ENCODE measurements around the gene PDZD4. TPM values are rescaled to one million over a fixed set of nuclear protein-coding genes. Genes with fewer than 3 reads are reported as not detected.

The PDZD4 gene
- total RNA-seq, 1 donor from 2014 or later = 7.7 TPM

DNA sequence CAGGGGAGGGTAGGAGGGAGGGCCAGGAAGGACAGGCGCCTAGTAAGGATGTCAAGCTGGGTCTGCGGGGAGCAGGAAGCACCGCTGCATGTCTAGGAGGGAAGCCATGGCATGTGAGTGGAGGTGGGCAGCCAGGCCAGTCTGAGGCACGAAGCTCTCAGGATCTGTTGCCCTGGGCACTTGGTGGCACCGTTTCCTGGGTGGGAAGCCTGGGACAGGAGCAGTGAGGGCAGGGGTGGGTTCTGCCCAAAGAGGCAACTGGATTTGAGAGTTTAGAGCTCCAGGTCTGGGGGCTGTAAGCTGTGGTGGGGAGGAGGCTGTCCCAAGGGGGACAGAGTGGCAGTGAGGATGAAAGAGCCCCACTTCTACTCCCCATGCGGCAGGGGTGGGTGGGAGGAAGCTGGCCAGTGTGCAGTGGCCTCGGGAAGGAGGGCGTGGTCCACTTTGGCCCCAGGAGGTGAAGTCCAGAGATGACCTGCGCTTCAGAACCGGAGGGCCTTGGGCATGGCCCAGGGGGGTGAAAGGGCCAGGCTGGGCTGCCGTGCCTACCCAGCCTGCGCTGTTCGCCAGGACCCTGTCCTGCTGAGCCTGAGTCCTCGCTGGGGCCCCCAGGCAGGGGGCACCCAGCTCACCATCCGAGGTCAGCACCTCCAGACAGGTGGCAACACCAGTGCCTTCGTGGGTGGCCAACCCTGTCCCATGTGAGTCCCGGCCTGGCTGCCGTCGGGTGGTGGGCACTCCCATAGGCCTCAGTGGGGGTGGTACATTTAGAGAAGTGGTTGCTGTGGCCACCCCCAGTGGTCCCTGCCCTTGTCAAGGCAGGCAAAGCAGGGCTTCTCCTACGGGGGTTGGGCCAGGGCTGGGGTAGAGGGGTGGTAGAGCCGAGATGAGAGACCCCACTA, 57.8 kb downstream of the PDZD4 start:
- no peak for DNase-seq (ENCODE audit: low spot score)

- DNase-seq (ENCODE audit: low spot score) = no peak
Observed at GRCh38 chrX:153771415-153772315, 58.7 kb downstream of the PDZD4 start.

DNA sequence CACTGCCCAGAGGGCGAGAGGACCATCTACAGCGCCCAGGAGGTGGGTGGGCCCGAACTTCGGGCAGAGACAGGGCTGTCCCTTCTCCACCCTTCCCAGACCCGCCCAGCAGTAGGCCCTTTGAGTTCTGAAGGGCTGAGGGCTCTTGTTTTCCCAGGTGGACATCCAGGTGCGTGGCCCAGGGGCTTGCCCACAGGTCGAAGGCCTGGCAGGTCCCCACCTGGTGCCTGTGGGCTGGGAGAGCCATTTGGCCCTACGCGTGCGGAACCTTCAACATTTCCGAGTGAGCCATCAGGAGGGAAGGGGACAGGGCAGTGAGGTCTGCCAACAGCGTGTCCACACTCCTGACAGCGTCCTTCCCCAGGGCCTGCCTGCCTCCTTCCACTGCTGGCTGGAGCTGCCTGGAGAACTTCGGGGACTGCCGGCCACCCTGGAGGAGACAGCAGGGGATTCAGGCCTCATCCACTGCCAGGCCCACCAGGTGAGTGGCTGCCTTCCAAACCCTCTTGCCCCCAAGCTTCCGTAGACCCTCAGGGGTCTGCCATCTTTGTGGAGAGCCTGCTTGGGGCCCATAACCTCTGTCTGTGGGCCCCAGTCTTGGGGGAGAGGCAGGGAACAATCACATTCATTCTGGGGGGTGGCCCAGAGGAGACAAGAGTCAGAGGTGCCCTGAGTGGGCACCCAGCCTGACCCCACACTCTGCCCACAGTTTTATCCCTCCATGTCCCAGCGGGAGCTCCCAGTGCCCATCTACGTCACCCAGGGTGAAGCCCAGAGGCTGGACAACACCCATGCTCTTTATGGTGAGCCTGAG, 59.5 kb downstream of the PDZD4 start:
- no peak for DNase-seq (ENCODE audit: low spot score)

DNA sequence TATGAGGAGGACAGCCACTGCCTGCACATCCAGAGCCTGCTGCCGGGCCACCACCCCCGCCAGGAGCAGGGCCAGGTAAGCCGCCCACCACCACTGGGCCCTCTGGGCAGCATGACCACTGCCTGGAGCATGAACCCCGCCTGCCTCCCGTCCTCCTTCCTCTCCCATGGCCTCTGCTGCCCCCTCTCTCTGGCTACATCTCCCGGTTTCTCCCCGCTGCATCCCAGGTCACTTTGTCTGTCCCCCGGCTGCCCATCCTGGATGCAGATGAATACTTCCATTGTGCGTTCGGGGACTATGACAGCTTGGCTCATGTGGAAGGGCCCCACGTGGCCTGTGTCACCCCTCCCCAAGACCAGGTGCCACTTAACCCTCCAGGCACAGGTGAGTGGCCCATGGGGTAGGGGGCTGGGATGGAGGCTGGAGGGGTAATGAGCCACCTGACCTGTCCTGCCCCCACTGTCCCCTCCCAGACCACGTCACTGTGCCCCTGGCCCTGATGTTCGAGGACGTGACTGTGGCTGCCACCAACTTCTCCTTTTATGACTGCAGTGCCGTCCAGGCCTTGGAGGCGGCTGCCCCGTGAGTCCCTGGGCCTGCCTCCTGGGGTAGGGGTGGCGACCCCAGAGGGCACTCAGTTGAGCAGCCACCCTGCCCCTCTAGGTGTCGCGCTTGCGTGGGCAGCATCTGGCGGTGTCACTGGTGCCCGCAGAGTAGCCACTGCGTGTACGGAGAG, 60.3 kb downstream of the PDZD4 start:
- DNase-seq (ENCODE audit: low spot score) = no peak

DNA sequence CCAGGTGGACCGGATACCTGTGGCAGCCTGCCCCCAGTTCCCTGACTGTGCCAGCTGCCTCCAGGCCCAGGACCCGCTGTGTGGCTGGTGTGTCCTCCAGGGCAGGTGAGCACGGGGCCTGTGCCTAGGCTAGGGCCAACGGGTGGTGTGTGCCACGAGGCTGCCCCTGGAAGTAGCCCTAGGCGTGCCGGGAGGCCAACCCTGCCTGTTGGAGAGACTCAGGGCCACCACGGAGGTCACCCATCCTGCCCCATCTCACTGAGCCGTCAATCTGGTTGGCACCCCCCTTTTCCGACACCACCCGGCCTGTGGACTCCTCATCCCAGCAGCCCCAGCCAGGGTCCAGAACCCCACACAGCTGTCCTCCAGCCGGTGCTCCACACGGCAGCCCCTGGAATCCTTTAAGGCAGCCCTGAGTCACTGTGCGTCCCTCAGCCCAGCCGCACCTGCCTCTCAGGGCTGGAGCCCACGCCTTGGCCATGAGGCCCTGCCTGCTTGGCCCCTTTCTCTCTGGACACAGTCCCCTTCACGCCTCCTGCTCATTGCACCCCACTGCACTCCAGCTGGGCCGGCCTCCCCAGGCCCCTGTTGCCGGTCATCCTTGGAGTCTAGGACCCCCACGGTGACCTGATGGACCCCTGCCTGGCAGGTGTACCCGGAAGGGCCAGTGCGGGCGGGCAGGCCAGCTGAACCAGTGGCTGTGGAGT, 61.0 kb downstream of the PDZD4 start:
- DNase-seq (ENCODE audit: low spot score) = no peak

DNA sequence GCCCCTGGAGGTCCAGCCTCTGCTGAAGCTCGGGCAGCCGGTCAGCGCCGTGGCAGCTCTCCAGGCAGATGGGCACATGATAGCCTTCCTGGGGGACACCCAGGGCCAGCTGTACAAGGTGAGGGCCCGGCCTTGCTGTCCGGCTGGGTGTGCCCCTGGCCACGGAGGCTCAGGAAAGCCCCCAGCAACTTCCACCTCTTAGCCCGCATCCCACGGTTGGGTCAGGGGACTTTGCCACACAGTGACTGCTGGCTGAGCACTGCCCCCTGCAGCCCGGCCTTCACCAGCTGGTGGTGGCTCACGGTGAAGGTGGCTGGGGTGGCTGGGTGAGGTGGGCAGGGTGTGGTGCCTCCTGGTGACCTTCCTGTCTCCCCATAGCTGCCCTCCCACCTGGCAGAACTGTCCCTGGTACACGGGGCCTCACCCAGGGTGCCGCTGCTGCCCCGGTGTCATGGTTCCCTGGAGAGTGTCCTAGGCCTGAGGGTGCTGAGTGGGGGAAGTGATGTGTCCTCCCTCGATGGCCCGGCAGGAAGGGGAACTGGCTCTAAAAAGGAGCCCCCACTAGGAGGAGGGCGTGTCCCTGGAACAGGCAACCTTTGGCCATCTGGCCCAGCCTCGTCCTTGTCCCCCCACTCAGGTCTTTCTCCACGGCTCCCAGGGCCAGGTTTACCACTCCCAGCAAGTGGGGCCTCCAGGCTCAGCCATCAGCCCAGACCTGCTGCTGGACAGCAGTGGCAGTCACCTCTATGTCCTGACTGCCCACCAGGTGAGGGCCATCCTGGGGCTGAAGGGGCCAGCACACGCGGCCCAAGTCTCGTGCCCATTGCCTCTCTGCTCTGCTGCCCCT, 61.8 kb downstream of the PDZD4 start:
- DNase-seq (ENCODE audit: low spot score) = no peak

DNA sequence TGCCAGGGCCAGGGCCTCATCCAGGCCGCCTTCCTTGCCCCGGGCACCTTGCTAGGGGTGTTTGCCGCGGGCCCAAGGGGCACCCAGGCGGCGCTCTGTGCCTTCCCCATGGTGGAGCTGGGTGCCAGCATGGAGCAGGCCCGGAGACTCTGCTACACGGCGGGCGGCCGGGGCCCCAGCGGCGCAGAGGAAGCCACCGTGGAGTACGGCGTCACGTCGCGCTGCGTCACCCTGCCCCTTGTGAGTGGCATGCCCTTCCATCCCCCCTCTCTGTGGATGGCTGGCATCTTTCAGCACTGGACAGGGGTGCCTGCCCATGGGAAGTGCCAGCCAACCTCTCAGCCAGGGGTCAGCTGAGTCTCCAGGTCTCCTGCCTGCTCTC, 62.7 kb downstream of the PDZD4 start:
- DNase-seq (ENCODE audit: low spot score) = no peak

GRCh38 chrX:153766871-153767673, 63.3 kb downstream of the PDZD4 start:
- no peak for DNase-seq (ENCODE audit: low spot score)

DNA sequence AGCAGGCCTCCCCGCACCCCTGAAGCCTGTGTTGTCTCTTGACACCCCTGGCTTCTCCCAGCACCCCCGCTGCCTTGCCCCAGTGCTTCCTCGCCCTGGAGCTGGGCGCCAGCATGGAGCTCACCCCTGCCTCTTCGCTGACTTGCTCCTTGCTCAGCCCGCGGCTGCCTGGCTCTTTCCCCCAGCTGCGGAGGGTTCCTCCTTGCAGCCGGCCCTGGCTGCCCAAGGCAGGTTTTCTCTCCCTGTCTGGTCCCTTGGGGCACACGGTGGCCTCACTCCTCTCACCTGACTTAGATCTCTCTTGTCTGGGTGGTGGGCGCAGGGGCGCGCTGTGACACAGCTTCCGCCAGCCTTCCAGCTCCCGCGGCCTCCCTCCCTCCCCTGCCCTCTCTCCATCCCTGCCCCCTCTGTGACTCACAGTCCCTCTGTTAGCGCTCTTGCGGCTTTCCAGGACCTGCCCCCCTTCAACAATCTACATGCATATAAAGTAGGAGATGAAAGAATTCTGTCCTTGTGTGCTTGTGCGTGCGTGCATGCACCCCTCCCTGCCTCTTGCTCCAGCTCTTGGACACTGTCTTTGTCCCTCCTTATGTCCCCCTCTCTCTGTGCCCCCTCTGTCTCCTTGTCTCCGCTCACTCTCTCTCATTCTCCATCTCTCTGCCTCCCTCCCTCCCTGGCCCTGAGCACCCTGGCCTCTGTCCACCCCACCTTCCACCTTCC, 64.1 kb downstream of the PDZD4 start:
- peak; percentile 77 for DNase-seq (ENCODE audit: low spot score)

DNA sequence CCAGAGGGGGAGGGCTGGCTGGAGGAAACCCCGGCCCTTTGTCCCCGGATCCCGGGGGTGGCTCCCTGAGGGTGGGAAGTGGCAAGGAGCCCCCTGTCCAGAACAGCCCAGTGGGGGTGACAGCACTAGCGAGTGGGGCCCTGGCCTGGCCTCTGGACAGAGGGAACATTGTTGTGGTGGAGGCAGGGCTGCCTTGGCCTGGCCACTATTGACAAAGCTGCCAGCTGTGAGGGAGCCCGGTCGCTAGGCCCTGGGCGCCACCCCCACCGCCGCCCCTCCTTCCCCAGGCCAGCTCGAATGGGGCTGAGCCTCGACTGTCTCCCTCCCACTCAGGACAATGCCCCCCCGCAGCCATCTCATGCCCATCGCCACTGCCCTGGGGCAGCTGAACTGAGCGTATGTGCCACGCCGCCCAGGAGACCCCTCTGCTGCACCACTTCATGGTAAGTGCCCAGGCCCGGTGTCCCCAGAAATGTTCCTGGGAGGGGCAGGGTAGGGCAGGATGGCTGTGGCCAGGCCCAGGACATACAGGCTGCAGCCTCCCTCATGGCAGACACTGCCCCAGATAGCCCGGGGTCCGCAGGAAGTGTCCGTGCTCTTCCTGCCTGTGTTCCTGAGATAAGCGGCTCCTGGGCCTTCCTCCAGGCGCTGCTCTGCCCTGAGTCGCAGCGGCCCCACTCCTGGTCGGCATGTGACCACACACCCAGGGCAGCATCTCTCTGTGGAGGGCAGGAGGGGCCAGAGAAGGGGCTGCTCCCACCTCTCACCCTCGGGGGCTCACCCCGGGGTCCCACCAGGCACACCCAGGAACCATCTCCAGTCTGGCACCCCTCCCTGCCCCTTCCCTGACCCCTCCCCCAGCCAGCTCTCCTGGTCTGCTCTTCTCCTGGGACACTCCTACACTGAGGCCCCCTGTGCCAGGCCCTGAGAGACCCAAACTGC, 64.9 kb downstream of the PDZD4 start:
- DNase-seq (ENCODE audit: low spot score) = peak; percentile 40

DNA sequence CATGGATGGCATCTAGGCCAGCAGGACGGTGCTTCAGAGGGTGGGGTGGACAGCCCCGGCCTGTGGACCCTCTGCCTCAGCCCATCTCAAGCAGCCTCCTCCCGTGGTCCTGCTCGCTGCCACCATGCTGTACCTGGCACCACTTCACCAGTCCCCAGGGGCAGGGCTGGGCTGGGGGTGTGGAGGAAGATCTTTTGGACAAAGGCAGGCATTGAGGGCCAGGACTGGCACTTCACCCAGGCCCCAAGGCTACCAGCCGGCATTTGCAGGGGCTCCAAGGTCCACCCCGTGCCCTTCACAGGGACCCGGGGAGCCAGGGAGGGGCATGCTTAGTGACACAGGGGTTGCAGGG, 65.6 kb downstream of the PDZD4 start:
- DNase-seq (ENCODE audit: low spot score) = no peak

DNA sequence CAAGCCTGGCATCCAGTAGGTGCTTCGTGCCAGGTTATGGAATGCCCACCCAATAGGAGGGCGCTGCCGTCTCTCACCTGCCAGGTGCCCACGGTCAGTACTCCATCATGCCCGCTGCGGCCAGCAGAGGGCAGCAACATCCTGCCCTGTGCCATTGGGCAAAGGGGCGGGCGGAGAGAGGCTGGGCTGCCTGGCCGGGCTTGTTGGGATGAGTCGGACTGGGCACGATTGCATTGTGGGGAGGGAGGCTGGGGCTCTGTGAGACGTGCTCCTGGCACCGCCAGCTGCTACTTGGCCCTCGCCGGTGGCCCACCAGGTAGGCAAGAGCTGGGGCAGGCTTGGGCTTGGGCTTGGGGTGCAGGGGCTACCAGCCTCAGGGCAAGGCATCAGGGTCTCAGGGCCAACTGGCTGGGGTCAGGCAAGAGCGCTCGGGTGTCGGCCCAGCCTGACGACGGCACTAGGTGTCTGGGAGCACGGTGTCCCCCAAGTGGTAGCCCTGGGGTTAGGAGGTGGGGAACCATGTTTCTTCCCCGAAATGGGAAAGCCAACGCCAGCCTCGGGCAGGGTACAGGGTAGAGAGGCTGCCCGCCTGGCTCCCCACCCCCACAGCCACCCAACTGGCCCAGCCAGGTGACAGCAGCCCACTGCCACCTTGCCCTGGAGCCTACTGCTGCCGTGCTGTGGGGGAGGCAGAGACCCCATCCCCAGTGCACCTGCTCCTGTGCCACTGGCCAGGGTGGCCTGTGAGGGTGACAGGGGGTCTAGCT, 66.2 kb downstream of the PDZD4 start, which contains the start of gene PLXNB3:
Gene PLXNB3 (plus strand): TSS at position 261 of the 767 bp plus-strand sequence. CDS start 1,287 bp downstream, outside the sequence.
- DNase-seq (ENCODE audit: low spot score) = peak; percentile 61

DNA sequence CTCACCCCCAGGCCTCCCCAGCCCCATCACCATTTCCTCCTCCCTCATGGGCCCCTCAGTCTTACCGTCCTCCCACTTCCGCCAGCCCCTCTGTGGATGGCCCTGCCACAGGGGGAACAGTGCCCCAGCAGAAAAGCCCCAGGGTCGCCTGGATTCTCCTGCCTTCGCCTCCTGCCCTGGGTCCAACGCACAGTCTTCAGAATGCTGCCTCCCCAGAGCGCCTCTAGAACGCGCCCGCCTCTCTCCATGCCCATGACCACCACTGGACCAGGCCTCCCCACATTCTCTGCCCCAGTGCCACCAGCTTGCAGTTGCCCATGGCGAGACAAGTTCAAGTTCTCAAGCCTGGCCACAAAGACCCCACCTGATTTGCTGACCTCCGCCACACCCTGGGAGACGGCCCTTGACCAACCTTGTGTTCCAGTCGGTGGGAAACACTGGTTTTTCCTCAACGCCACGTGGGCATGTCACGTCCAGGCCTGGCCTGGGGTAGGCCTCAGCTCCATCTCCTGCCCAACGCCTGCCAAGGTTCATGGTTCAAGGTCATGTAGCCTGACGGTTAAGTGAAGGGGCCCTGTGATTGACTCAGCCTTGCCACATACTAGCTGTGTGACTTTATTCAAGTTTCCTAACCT, 66.9 kb downstream of the PDZD4 start:
- DNase-seq (ENCODE audit: low spot score) = no peak

DNA sequence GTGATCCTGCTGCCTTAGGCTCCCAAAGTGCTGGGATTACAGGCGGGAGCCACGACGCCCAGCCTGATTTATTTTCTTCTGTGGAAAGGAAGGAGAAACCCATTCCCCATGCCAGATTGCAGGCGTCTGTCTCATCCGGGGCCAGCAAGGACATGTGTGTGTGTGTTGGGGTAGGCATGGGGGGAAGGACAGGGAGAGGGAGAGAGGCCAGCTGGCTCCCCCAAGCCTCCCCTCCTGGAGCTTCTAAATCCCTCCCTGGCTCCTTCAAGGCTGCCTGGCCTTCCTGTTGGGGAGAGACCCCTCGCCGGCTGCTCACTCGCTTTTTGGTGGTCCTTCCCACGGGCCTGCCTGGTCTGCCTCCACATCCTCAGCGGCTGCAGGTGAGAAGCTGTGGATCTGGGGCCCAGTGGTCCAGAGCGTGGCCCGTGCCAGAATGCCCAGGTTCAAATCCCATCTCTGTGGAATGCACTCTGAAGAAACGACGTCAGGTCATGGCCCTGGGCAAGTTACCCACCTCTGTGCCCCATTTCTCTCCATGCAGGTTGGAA, 67.6 kb downstream of the PDZD4 start:
- no peak for DNase-seq (ENCODE audit: low spot score)

DNA sequence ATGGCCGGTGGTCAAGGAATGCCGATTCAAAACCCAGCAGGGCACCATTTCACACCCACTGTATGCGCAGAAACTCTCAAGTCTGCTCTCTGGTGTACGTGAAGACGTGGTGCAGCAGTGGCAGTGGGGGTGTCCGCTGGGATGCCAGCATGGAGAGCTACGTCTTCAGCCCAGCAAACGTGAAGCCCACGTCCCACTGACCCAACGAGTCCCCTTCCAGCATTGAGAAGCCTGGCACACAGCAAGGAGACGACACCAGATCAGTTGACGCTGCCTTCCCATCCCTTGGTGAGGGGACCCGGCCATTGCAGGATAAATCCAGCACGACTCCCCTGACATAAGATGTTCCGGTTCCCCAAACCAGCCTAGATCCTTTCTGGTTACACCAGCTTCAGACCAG, 68.5 kb downstream of the PDZD4 start:
- no peak for DNase-seq (ENCODE audit: low spot score)
